Uterus (tissue), 4 donors: ENCODE data around the gene SNX10. TPM values are rescaled to one million over a fixed set of nuclear protein-coding genes. Genes with fewer than 3 reads are reported as not detected.

Experiments used
- DNase-seq, 2 donors: peaks; one replicate each; pipeline ENCODE4 v3.0.0-alpha.2; 2019 to 2020
- H3K27ac ChIP-seq, 2 donors: fragments of 200-600 bp; sonication (generic); 1 replicate in 1 of 2; 2 replicates in 1 of 2; pipeline ENCODE4 v1.5.1; 2016 to 2018
- H3K27me3 ChIP-seq, 2 donors: fragments of 200-600 bp; sonication (generic); one replicate each; pipeline ENCODE4 v1.5.1; 2018 to 2019; ENCODE audit warnings: control low read depth in 1 of 2
- H3K36me3 ChIP-seq, 2 donors: fragments of 200-600 bp; sonication (generic); one replicate each; pipeline ENCODE4 v1.5.1; 2019; ENCODE audit warnings: control low read depth in 1 of 2
- H3K4me1 ChIP-seq, 2 donors: fragments of 200-600 bp; sonication (generic); one replicate each; pipeline ENCODE4 v1.5.1; 2018 to 2019; ENCODE audit warnings: control low read depth in 1 of 2
- H3K4me3 ChIP-seq, 2 donors: fragments of 200-600 bp; sonication (generic); 1 replicate in 1 of 2; 2 replicates in 1 of 2; pipeline ENCODE4 v1.5.1; 2018 to 2019; ENCODE audit warnings: mild to moderate bottlenecking in 1 of 2
- H3K9me3 ChIP-seq, 2 donors: fragments of 200-600 bp; sonication (generic); one replicate each; pipeline ENCODE4 v1.5.1; 2019; ENCODE audit warnings: control low read depth in 1 of 2
- CTCF ChIP-seq, 4 experiments: fragments of 200-600 bp in 2 of 4; fragments of 450-650 bp in 2 of 4; sonication (generic) in 2 of 4; IDR thresholded peaks; one replicate each; pipeline ENCODE4 v1.5.1; 2016 to 2019; ENCODE audit warnings: antibody characterized with exemption in 4 of 4, mild to moderate bottlenecking in 2 of 4, moderate library complexity in 1 of 4
- POLR2A ChIP-seq, 2 donors: fragments of 450-650 bp; IDR thresholded peaks; one replicate each; pipeline ENCODE4 v1.6.1; 2016; ENCODE audit warnings: antibody characterized with exemption in 2 of 2, mild to moderate bottlenecking in 1 of 2, moderate library complexity in 1 of 2
- intact Hi-C: fragments of 100-400 bp; cut with DNase I; formaldehyde crosslinking; loops from one replicate; pipeline ENCODE4 v1.15.1; 2023; ENCODE audit warnings: low total_unique reads
- total RNA-seq, 4 donors: library from RNA; depleted of rRNA in 3 of 4; stranded (reverse); fragments of >200 nt in 3 of 4; gene quantifications; one replicate each; pipeline versions ENCODE4 v1.1.0 to v1.2.4, GENCODE V29; 2014 to 2023
- donor health status: DM: yes; HTN: yes; CAD: no.

SNX10 gene
- total RNA-seq, 4 donors from 2014 or later = 7.7 to 16.8 (median 9.7) TPM

- TF ChIP-seq POLR2A (IDR thresholded peaks at IDR 0.05) (no peak), CTCF (IDR thresholded peaks at IDR 0.05) (no peak)
- intact Hi-C loops = no loop called here
- Histone ChIP-seq H3K36me3 (no peaks in the 10 kb centered on the region), H3K4me3 (no peak overlapping the region), H3K9me3 (no peaks in the 10 kb centered on the region), H3K27ac (no peak overlapping the region), H3K27me3 (no peaks in the 10 kb centered on the region), H3K4me1 (no peaks in the 10 kb centered on the region)
- no peak for DNase-seq
Observed at GRCh38 chr7:26422761-26423160, 131.1 kb downstream of the SNX10 start.

GRCh38 chr7:26423436-26423835 is 131.8 kb downstream of the SNX10 start:
- intact Hi-C loops = no loop called here
- no peaks in the 10 kb centered on the region for H3K36me3 ChIP-seq
- no peaks in the 10 kb centered on the region for H3K9me3 ChIP-seq
- no peaks in the 10 kb centered on the region for H3K27me3 ChIP-seq
- H3K4me3 ChIP-seq = no peak overlapping the region
- TF ChIP-seq POLR2A (IDR thresholded peaks at IDR 0.05) = no peak
- no peak for TF ChIP-seq CTCF (IDR thresholded peaks at IDR 0.05)
- DNase-seq = no peak
- H3K27ac ChIP-seq = no peak overlapping the region
- no peaks in the 10 kb centered on the region for H3K4me1 ChIP-seq

Other genes starting within 250 kb of the SNX10 start
- gene NFE2L3, start 139.7 kb upstream of the SNX10 start, total RNA-seq = 1 to 10 TPM in 3 of 4 donors, not detected in 1; 3.6 to 6.2 (median 4.1) TPM
- 100 to 1,000 TPM; 100 to 464 (median 207) TPM for gene HNRNPA2B1, start 91.1 kb upstream of the SNX10 start, total RNA-seq
- 100 to 1,000 TPM in 2 of 4 donors, 10 to 100 TPM in 2; 30.5 to 178 (median 88.1) TPM for gene CBX3, start 90.1 kb upstream of the SNX10 start, total RNA-seq